PFSK-1 (cell line): ENCODE results near the gene CXCL1.

Source experiments
- POLR2AphosphoS5 ChIP-seq: IDR thresholded peaks from 2 replicates; pipeline ENCODE4 v1.6.1; 2012; ENCODE audit warnings: low read depth, mild to moderate bottlenecking, control low read depth, low read length, moderate library complexity
- SIN3A ChIP-seq: IDR thresholded peaks from 2 replicates; pipeline ENCODE4 v1.6.1; 2012; ENCODE audit warnings: mild to moderate bottlenecking, low read length, moderate library complexity, borderline replicate concordance; ENCODE audit not compliant: insufficient read depth
- TAF1 ChIP-seq: IDR thresholded peaks from 2 replicates; pipeline ENCODE4 v1.6.1; 2012; ENCODE audit warnings: low read length, control low read depth, borderline replicate concordance; ENCODE audit not compliant: insufficient read depth

GRCh38 chr4:73844806-73845205 lies 24.4 kb upstream of the CXCL1 start:
- TF ChIP-seq POLR2AphosphoS5: no peak
- no peak for TF ChIP-seq TAF1
- no peak for TF ChIP-seq SIN3A
